ENCODE data around the gene SLC9A3.
"Not testable (repeated sequence)": the region's sequence is repeated elsewhere in the genome, so short reads cannot be mapped to it uniquely, and the experiment has no call there.

SLC9A3 gene

DNA sequence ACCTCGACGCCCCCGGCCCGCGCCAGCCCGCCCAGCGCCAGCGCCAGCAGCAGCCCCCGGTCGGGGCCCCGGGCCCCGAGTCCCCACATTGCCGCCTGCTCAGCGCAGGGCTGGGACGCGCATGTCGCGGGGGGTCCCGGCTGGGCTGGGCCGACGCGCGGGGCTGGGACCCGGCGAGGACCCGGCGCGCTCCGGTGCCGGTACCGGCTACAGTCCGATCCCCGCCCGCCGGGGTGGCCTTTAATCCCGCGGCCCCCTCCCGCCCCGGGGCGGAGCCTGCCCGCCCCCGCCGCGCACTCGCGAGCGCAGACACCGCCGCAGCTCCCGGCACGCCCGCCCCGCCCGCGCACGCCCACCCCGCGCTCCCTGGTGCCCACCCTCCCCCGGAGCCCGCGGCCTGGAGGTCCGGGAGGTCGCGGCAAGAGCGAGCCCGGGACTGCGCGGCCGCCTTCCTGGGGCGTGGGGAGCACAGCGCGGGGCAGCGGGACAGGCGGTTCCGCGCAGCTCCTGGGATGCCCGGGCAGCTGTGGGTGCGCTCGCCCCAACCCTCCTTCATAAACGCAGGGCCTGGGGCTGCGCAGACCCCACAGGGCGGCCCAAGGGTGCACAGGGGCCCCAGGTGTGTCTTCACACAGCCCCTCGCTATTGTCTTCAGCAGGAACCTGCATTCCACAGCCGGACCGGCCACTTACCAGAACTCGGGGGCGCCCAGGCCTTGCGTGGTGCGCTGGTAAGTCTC is at the start of gene SLC9A3:
Gene SLC9A3, minus strand, starts transcription at position 216 of the 739 bp plus-strand sequence.
- DNase-seq: no peak

DNA sequence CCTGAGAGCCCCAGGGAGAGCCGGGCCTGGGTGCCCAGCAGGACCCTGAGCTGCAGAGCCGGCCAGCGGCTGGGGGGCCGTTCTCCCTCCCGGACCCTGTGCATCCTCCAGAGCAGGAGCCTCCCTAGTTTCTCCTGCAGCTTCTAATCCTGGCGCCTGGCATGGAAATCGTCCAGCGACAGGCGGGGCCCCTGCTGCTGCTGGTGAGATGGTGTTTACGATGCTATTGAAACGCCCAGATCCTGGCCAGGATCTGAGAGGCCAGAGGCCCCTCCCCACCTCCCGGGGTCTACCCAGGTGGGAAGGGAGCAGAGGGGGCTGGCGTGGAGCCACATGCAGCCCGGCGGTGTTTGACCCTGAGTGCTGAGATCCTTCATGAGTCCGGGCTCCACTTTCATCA is 49.7 kb upstream of the SLC9A3 start:
- DNase-seq: no peak

DNA sequence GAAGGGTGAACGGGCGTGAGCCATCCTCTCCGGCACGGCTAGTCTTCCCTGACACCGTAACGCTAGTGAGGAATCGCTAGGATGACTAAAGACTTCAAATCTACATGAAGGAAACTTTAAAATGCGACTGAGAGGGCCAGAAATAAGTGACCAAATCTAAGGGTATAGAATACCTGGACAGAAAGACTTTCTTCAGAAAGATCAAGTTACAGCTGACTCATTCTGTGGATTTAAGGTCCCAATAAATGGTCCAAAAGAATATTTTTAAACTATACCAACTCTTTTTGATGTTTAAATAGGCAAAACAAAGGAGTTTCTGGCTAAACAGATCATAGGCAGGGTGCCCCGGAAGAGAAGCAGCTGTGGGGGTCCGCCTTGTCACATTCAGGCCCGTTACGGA is 49.0 kb upstream of the SLC9A3 start:
- no peak for DNase-seq

DNA sequence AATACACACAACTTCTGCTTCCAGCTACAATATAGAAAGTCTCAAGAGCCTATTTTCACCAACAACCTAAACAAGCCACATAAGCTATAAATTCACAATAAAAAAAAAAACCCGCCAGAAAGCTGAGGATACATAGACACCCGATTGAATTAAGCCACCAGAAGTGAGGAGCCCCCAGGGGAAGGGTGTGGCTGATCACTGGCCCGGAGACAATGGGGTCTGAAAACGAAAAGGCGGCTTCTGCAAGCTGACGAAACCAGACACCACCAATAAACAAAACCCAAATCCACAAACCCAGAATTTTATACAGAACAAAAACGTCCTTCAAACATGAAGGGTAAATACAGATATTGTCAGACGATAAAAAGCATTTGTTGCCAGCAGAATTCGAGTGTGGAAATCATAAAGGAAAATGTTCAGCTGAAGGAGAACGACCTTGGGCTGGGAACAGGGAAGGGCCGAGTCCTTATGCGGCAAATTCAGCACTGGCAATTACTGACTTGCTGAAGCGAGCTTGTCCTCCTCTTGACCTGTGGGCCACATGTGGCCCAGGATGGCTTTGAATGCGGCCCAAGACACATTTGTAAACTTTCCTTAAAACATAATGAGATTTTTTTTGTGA is 48.3 kb upstream of the SLC9A3 start:
- peak; percentile 61 for DNase-seq

DNA sequence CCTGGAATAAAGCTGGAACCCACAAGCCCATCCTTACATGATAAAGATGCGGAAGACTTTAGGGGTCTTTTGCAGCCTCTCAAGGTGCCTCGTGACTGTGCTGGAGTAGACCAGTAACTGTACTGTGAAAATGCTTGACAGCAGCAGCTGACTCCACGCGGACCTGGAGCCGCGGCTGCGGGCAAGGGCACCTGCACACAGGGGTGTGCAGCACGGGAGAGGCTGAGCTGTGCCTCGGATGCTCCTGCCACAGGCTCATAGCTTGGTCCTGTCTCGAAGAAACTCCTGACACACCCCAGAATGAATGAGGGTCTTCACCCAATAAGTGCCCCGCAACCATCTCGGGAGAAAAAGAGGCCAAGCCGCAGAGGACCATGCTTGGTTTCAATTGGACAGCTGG is 47.5 kb upstream of the SLC9A3 start:
- no peak for DNase-seq

DNA sequence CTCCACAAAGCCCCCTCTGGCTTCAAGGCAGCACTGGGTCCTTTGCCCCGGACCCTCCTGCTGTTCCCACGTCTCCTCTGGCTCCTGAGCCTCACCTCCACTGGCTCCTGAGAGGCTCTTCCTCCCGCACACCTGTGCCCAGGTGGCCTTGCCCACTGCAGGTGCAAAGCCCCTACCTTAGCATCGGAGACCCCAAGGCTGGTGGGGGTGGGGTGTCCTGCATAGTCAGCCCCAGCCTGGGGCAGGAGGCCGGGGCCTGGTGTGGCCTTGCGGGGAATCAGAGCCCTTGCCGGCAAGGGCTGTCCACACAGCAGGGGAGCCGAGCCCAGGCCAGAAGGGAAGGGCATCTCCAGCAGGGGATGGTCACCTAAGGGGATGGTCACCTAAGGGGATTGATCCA is 46.6 kb upstream of the SLC9A3 start:
- no peak for DNase-seq

DNA sequence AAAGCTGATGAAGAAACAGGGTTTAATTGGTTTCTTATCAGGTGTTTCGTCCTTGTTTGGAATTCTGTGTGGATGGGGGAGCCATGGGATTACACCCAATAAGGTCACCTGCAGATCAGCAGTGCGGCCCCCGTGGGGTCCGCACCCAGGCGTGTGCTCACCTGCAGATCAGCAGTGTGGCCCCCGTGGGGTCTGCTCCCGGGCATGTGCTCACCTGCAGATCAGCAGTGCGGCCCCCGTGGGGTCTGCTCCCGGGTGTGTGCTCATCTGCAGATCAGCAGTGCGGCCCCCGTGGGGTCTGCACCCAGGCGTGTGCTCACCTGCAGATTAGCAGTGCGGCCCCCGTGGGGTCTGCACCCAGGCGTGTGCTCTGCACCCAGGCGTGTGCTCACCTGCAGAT is 46.2 kb upstream of the SLC9A3 start:
- no peak for DNase-seq

DNA sequence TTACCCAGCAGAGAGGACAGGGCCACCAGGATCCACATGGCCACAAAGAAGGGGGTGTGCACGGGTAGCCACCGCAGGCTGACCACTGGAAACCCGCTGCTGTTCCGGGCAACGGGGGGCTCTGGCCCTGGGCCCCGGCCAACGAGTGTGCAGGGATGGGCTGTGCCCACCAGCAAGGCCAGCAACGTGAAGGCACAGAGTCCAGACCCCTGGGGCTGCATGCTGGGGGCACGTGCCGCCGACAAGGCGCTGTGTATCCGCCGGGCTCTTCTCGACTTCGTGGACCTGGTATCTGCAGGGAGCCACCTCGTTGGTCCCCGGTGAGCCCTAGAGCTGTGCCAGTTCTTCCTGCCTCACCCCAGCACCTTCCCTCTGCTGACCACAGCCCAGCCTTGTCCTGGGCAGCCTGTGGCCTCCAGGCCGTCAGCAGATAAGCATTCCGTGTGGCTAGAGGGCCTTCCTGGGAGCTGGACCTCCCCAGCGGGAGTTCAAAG is 45.7 kb upstream of the SLC9A3 start:
- DNase-seq: no peak

DNA sequence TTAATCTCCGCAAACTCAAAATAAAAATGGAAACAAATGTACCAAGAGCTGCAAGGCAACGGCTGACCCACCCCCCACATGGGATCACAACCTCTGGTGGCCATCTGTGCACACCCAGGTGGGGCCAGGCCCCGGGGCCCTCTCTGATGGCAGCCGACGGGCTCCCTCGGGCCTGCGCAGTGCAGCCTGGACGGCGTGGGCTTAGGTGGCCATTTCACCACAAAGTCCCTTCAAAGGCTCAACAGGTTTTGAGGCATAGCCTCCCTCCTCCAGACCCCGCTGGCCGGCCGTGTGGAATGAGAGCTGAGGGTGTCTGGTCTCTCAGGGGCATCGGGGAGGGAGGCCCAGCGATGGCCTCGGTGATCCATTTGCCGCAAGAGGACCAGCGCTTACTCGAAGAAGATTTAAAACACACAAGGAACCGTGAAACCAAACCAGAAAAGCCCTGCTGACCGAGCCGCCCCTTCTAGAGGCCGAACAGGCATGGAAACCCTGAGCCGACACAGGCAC is 45.2 kb upstream of the SLC9A3 start:
- DNase-seq: no peak

DNA sequence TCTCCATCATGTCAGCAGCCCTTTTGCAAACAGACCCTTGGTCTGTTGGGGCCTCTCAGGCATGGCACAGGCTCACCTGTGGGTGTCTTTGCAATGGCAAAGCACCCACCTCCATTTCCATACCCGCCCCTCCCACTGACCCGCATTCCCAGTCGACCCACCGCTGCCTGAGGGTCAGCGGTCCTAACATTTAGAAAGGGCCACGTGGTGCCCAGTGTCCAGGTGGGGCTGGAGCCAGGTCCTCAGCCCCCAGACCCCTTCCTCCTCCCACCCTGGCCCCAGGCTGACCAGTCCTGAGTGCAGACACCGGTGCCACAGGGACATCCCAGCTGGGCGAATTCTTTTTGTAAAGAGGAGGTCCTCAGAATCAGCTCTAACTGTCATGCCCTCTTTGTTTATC is 44.6 kb upstream of the SLC9A3 start:
- no peak for DNase-seq

DNA sequence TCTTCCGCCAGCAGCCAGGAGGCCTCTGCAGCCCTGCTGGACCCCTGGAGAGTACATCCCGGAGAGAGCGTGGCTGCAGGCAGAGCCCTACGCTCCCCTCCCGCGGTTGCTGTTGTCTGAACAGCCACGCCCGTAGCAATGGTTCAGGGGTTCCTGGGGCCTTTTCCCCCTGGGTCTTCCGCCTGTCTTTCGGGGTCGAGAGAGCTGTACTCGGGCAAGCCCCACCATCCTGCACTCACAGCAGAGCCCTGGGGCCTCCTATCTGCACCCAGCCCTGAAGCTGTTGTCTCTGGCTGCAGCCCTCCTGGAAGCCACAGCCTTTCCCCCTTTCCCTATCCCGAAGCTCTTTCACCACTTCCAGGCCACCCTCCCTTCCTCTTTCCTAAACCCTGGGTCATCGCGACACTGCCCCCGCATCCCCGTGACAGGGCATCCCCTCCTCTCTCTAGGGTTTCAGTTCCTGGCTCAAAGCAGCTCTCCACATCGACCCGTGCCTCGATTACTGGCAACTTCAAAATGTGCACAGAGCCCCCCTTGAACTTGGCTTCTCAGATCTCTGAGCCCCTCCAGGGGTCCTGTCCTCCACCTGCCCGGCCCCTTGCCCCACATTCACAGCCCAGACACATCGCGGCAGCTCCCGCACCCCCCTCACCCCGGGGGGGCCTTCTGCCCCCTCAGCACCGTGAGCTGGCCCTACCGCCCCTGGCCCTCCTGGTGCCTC is 44.0 kb upstream of the SLC9A3 start:
- no peak for DNase-seq

DNA sequence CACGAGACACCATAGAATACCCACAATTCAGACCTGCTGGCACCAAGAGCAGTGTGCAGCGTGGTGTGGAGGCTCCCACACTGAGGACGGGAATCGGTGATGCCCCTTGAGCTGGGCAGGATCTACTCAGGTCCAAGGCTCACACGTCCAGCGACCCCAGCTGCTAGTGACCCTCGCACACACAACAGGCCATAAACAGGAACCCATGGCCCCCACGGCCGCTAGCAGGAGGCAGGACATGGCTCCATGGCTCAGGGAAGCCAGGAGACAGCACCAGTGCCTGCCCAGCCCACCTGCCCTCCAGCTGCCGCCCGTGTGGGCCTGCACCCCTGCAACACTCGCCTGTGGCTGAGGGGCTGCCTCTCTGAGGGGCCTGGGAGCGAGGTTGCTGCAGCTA is 43.4 kb upstream of the SLC9A3 start:
- DNase-seq: no peak

DNA sequence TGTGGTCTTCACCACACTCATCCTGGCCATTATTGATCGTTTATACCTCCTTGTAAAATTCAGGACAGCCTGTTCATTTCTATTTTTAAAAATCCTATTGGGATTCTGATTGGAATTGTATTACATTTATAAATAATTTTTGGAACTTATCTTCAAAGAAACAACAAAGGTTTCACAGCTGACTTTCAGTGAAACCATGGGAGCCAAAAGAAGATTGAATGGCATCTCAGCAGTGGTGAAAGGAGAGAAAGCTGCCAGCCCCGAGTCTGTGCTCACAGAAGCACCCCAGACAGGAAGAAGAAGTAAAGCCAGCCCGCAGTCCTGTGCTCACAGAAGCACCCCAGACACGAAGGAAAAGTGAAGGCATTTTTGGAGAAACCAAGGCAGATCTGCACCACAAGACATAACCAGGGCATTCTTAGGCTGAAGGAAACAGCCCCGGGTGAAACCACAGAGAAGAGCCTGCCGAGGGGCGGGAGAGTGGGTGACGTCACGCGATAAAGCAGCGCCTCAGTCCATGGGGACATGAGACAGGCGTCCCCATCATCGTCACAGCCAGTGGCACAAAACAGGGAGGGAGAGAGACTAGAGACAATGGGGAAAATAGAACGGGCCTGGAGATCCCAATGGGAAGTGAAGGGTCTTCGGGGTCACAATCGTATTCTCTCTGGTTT is 42.5 kb upstream of the SLC9A3 start:
- DNase-seq: no peak

DNA sequence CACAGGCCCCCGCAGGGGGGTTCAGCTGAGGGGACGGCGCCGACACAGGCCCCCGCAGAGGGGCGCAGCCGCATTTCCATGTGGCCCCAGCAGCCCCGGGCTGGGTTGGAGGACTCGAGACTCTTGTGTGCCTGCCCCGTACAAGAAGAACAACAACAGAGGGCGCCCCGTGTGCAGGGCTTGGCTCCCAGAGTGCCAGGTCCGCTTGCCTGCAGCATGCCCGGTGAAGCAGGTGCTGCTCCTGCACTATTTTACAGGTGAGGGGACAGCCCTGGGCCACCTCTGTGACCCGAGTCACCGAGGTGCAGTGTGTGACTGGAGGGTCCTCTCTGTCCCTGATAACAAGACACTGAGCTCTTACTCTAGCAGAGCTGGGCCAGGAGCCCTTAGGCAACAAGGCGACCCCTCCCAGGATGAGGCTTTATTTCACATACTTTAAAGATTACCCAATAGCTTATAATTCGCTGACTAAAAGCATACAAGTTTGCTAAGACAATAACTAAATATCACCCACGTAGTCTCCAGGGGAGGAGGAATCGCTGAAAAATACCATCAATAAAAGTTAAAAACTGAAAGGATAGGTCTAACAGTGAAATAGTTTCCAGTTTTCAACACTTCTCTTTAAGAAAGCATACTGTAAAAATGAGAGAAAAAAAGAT is 41.7 kb upstream of the SLC9A3 start:
- no peak for DNase-seq

DNA sequence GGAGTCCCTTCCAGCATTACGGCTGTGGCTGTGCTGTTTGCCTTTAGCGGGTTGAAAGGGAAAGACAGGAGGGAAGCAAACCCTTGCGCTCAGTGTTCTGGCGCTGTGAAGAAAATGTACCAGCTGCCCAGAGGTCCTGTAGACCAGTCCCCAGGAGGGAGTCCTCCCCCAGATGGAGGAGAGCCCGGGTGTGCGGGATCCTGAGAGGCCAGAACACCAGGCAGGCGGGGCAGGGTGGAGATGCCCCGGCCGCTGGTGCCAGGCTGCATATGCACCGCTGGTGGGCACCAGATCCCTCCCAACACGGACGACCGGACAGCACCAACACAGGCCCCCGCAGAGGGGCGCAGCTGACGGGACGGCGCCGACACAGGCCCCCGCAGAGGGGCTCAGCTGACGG is 37.2 kb upstream of the SLC9A3 start:
- DNase-seq: no peak

DNA sequence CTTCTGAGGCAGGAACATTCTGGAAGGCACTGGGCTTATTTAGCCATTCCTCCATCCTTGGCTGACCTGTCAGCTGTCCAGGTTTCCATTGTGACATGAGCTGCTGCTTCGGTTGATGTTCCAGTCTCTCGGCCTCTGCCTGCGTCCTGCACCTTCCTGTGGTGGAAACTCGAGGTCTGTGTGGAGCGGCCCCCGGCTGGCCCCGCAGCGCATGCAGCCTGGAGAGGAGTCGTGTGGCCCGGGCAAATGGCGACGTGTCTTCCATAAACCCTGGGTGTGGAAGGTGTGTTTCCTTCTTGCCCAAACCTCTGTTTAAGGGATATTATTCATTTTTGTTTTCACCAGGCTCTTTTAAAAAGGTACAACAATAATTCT is 36.5 kb upstream of the SLC9A3 start:
- no peak for DNase-seq

DNA sequence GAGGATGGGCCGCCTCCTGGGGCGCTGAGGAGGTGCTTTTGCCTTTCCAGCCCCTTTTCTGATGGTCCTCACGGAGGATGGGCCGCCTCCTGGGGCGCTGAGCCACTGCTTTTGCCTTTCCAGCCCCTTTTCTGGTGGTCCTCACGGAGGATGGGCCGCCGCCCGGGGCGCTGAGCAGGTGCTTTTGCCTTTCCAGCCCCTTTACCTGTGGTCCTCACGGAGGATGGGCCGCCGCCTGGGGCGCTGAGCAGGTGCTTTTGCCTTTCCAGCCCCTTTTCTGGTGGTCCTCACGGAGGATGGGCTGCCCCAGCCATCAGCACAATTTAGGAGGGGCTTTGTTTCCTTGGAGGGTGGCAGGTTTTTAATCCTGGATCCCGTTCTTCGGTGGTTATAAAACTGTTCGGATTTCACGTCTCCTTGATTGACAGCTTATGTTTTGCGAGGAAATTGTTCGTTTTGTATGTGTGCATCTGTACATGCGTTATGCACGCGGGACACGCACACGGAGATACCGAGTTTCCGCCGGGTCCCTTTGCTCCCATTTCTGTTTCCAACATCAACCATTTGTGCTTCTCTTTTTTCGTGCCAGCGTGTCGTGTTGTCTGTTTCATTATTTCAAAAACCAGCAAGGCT is 34.7 kb upstream of the SLC9A3 start:
- DNase-seq: no peak

DNA sequence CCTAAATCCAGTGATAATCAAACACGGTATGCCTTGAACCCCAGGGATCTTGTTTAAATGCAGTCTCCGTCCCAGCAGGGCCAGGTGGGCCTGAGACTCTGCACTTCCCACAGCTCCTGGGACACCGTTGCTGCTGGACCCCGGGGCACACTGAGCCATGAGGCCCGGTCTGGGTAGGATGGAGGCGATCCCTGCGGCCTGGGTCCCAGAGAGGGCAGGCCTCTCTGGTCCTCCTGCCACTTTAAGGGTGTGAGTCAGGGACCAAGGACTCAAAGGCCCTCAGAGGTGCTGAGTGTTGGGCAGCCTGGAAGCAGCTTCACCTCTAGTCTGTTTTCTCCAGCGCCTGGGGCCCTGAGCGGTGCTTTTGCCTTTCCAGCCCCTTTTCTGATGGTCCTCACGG is 34.1 kb upstream of the SLC9A3 start:
- no peak for DNase-seq

DNA sequence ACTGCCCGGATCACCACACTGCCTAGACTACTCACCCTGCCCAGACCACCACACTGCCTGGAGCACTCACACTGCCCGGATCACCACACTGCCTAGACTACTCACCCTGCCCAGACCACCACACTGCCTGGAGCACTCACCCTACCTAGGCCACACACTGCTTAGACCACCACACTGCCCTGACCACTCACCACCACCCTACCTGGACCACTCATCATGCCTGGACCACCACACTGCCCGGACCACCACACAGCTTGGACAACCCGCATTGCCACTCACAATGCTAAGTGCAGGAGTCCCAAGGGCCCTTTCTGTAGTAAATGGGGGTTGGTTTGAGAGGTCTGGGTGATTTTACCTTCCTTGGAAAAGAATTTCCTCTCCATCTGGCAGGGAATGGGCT is 33.7 kb upstream of the SLC9A3 start:
- not testable (repeated sequence) for DNase-seq

DNA sequence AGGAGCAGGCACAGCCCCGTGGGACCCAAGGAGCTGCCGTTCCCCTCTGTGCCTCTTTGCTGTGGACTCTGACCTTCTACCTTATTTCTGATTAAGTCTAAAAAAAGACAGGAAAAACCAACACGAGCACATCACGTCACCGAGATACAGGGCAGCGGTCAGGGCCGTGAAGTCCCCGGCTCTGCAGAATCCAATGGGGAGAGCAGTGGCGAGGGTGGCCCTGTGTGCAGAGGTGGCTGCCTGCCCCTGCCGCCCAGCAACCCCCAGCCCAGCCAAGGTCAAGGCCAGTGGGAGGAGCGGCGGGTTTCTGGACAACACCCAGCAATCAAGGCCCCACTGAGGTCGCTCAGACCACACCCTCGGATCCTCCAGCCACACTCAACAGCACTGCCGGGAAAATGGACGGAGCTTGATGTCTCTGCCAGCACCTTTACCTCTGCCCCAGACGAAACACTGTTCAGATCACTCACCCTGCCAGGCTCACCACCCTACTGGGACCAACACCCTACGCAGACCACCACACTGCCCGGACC is 32.7 kb upstream of the SLC9A3 start:
- no peak for DNase-seq

DNA sequence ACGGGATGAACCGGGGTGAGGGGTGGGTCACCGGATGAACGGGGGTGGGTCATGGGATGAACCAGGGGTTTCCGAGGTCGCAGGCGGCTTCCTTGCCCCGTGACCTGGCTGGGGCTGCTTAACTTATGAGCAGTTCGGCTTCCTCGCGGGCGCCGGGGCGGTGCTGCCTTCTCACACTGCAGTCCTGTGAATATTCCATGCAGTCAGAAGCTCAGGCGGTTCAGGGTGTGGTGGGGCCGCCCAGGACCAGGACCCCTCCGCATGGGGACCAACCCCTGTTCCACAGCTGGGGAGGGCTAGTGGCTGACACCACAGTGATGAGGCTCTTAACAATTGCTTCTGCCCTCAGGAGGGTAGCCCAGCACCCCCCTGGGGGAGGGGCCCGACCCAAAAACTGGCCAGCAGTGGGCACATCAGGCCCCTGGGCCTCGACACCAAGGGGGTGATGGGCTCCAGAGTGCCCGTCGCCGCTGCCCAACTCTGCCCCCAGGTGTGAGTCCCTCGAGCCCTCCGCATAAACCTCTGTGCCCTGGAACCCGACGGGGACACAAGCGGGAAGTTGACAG is 30.9 kb upstream of the SLC9A3 start:
- no peak for DNase-seq
